Glomerular visceral epithelial cell (primary cell): ENCODE measurements around the gene ZZZ3.
"Not testable (repeated sequence)": the region's sequence is repeated elsewhere in the genome, so short reads cannot be mapped to it uniquely, and the experiment has no call there.

Experiments used
- DNase-seq: peaks from one replicate; pipeline ENCODE4 v3.0.0-alpha.2; 2016; ENCODE audit errors: extremely low spot score

The ZZZ3 gene

GRCh38 chr1:77682460-77683159 is at the start of gene ZZZ3:
Gene ZZZ3 (minus strand): TSS chr1:77682658. CDS start chr1:77633354, 49,304 bp downstream.
- DNase-seq: peak; percentile 94

- no peak for DNase-seq
Measured at GRCh38 chr1:77732090-77732489, 49.6 kb upstream of the ZZZ3 start.

- no peak for DNase-seq
Measured at GRCh38 chr1:77725706-77726105, 43.2 kb upstream of the ZZZ3 start.

- DNase-seq: no peak
Measured at GRCh38 chr1:77718181-77718580, 35.7 kb upstream of the ZZZ3 start.

GRCh38 chr1:77716065-77716464 is 33.6 kb upstream of the ZZZ3 start:
- no peak for DNase-seq

GRCh38 chr1:77709727-77710126 is 27.3 kb upstream of the ZZZ3 start:
- no peak for DNase-seq

GRCh38 chr1:77706321-77706720 is 23.9 kb upstream of the ZZZ3 start:
- DNase-seq: no peak

GRCh38 chr1:77704736-77705135 is 22.3 kb upstream of the ZZZ3 start:
- DNase-seq: no peak

GRCh38 chr1:77699673-77700072 is 17.2 kb upstream of the ZZZ3 start:
- DNase-seq: not testable (repeated sequence)

GRCh38 chr1:77697441-77697840 is 15.0 kb upstream of the ZZZ3 start:
- no peak for DNase-seq

GRCh38 chr1:77688939-77689338 is 6.5 kb upstream of the ZZZ3 start:
- no peak for DNase-seq

- DNase-seq: no peak
Measured at GRCh38 chr1:77687519-77687906, 5.1 kb upstream of the ZZZ3 start.

- no peak for DNase-seq
Measured at GRCh38 chr1:77686796-77687518, 4.5 kb upstream of the ZZZ3 start.

GRCh38 chr1:77683160-77684148 is 996 bp upstream of the ZZZ3 start:
- DNase-seq: peak; percentile 97

GRCh38 chr1:77680173-77680572 is 2.3 kb downstream of the ZZZ3 start:
- no peak for DNase-seq

- no peak for DNase-seq
Measured at GRCh38 chr1:77678660-77679610, 3.5 kb downstream of the ZZZ3 start.

- not testable (repeated sequence) for DNase-seq
Measured at GRCh38 chr1:77674807-77675206, 7.7 kb downstream of the ZZZ3 start.

- DNase-seq: no peak
Measured at GRCh38 chr1:77673716-77674355, 8.6 kb downstream of the ZZZ3 start.

- no peak for DNase-seq
Measured at GRCh38 chr1:77673030-77673429, 9.4 kb downstream of the ZZZ3 start.

GRCh38 chr1:77672374-77672773 is 10.1 kb downstream of the ZZZ3 start:
- DNase-seq: no peak

- no peak for DNase-seq
Measured at GRCh38 chr1:77671836-77672235, 10.6 kb downstream of the ZZZ3 start.
